ENCODE results near the gene TRAPPC12.

TRAPPC12 gene

DNA sequence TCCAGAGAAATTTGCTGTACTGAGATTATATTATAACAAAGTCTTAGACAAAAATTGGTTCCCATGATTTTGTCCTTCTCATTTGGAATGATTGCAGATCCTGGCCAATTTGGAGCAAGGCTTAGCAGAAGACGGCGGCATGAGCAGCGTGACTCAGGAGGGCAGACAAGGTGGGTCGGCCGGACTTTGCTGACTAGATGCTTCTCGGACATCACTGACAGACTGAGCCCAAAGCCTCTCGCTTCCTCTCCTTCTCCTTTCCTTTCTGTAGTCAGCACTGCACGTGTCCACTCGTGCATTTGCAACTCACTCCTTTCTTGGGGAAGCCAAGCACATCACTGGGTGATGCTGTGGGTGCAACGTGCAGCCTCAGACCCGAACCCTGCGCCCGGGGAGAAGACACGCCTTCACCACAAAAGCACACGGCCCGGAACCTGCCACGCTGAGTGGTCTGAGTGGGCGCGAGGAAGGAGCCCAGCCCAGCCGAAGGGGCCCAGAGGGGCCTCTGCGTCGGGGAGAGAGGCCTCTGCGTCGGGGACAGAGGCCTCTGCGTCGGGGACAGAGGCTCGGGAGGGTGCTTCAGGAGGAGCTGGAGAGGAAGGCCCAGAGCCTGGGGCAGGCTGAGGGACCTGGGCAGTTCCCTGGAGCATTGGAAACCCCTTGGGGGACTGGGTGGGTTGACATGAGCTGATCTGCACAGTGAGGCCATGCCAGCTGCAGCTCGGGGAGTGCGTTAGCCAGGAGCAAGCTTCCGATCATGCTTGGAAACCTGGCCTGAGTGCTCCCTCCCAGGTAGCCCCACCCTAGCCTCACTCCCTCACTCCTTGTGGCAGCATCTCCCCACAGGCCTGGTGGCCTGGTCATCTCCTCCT, 78.3 kb downstream of the TRAPPC12 start:
- no peak for DNase-seq

GRCh38 chr2:3458396-3459184, 79.1 kb downstream of the TRAPPC12 start:
- no peak for DNase-seq

DNA sequence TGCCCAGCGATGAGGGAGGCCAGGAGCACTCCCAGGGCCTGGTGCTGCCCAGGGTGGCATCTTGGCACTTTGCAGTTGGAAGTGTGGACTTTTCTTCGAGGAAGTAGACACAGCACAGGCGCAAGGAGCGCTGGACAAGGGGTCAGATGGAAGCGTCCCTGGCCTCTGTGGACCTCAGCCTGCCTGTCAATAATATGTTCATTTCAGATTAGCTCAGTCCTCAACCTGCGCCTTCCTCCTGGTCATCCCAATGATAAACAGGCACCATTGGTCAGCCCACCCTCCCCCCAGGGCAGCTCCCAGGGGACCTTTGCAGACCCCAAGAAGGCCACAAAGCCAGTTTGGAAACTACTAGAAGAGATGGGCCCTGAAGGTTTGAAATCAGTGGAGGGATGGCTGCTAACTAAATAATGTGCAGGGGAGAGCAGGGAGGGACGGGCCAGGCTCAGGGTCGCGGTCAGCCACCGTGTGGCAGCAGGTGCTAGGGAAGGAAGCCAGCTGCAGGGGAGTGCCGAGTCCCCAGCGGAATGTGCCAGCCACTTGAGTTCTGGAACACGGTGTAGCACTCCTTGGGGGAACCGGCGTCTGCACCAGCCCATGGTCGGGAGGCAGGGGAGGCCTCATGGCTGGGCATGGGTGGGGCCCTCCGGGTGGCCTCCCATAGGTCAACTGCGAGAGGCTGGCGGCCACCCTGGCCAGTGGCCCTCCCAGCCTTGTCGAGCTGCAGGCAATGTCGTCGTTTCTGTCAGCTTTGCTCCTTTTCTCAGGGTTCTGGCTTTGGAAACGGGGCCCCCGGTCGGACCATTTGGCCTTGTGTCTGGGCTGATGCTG, 79.9 kb downstream of the TRAPPC12 start:
- DNase-seq = no peak

- no peak for DNase-seq
Observed at GRCh38 chr2:3460156-3460555, 80.7 kb downstream of the TRAPPC12 start.

DNA sequence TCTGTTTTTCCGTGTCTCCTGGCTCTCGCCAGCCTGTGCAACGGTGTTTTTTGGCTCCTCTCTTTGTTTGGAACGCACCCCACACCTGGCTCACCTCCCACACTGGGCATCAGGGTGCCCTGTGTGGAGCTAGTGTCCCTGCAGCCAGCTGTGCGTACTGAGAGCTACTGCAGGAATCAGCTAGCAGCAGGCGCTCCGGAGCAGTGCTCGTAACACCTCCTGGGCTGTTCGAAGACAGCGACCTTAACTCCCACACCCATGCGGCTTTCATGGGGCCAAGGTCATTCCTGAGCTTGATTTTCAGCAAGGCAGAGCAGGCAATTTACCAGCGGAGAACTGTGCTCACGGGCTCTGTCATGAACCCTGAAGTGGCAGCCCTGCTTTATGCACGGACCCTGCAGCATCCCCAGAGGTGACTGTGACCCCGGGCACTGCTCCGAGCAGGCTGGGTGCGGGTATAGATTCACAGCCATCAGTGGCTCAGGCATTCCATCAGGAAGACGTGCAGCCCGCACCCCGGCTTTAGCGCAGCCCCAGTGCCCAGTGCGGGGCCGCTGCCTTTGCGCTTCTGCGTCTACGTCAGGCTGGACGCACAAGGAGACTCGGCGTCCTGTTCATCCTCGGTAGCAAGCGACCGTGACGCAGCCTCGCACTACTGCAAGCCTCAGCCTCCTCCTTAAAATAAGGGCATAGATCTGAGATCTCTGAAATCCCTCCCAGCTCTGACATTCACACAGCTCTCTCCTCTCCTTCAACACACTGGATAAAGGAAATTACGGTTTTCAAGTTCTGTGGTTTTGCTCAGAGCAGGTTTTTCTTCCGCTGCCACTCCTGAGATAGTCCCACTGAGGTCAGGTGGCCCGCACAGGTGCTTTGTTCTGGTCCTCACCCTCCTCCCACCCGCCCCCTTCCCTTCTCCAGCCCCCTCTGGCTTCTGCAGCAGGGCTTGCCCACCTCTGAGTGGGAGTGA, 81.6 kb downstream of the TRAPPC12 start:
- no peak for DNase-seq

DNA sequence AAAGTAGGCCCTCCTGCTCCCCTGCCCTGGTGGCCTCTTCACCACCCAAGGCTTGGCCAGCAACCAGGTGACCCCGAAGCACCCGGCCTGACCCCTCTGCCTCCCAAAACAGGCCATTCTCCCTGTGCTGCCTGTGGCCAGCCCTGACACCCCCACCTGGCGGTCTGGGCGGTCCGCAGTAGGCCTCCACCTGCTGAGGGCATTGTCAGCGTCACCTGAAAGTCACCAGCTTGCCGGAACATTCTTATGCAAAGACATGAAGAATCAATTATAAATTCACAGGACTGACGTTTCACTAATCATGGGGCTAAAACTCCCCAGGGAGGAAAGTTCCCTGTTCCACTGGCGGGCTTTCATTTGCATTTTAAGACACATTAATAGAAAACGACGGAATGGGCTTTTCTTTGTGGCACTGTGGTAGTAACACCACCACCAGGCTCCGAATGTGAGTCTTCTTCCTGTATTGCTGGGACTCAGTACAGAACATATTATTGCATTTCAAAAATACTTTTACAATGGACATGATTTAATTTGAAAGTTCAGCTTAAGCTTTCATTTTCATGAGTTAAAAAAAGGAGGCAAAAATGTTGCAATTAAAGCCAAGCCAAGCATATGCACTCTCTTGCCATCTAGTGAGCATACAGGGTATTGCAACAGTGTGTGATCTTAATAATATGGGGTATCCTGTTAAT, 82.5 kb downstream of the TRAPPC12 start:
- DNase-seq = peak; percentile 31

GRCh38 chr2:3462493-3463104, 83.1 kb downstream of the TRAPPC12 start:
- no peak for DNase-seq

DNA sequence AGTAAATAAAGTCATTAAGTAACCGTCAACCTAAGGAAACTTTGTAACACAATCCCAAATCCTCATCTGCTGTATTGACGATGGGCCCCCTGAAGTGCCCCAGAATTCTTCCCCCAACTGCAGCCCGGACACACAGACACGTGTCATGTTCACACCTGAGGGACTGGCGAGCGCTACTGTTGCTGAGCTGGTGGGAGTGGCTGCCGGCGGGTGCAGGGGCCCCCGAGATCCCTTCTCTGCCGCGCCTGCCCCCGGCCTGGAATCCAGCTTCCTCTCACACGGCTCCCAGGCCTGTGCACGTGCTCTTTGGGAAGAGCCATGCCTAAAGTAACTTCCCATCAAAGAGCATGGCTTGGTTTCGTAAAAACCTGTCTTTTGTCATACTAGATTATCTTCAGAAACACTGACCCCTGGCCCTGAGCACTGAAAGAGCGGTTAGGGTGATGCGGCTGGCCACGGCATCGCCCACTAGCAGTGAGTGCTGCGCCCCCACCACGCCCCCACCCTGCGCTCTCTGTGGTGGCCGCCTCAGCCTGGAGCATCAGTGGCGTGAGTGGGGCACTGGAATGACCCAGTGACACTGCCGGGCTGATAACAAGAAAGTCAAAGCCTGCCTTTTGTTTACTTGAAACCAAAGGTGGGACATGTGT, 83.8 kb downstream of the TRAPPC12 start:
- no peak for DNase-seq

DNA sequence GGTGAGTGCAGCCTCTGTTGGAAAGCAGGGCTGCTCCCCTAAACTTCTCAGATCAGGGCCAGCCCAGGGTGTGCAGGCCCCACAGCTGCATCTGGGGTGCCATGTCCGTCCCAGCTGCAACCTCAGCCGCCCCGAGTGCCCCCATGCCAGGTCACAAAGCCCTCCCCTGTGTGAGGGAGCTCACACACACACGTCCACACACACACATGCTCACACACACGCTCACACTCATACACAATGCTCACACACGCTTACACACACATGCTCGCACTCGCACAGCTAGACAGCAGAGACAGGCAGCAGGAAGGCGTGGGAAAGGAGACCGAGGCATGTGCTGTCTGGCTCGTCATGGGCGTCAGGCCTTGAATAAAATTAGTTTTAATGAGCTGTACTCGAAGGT, 84.5 kb downstream of the TRAPPC12 start:
- DNase-seq = no peak

DNA sequence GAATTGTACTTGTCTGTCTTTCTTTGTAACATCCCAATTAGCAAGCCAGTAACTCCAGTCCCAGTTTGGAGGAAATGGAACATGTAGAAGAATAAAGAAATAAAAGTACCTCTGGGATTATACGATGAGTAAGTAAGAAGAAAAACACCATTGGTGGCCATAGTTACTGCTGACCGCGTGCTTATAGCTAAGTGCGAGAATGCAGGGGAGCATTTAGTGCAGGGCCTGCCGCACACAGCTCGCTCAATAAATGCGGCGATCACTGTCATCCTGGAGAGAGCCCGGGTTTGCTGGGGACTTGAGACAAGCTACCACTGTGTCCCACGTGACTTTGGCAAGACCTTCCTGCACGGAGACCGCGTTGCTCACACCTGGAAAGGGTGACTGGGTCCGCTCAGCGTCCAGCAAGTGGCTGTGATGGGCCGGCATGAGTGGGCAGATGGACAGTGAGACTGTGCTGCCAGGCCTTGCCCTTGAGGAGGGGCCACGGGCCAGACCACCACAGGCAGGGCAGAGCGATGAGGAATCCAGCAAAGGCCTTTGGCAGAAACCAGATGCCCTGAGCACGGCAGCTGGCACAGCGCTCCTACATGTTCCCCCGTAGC, 85.0 kb downstream of the TRAPPC12 start:
- DNase-seq = no peak

DNA sequence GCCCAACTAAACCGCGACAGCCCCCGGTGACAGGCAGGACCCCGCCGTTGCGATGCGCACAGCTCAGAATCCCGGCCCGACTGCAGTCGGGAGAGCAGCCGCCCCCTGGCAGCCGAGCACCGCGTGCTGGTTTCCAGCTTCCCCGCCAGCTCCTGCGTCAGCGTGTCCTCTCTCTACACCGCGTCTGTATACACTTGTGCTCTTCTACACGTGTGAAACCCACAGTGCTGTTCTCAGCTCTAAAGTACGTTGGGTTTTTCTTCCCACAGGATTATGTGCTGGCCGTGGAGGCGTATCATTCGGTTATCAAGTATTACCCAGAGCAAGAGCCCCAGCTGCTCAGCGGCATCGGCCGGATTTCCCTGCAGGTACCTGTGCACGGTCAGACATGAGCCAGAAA, 85.8 kb downstream of the TRAPPC12 start:
- no peak for DNase-seq

- DNase-seq = no peak
Observed at GRCh38 chr2:3465844-3466481, 86.5 kb downstream of the TRAPPC12 start.

DNA sequence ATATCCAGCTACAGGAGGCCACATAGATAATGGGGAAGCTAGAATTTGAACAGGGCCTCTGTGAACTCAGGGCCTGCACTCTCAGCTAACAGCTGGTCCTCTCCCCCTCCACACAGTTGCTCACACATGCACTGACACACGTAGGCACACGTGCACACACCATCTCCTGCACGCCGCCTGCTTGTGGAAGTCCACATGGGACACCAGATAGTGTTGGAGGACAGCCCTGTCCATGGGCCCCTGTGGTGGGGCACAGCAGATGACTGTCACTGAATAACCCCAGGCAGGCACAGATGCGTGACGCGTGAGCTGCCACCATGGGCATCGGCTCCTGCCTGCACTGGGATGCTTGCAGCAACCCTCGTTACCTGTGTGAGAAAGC, 87.0 kb downstream of the TRAPPC12 start:
- no peak for DNase-seq

DNA sequence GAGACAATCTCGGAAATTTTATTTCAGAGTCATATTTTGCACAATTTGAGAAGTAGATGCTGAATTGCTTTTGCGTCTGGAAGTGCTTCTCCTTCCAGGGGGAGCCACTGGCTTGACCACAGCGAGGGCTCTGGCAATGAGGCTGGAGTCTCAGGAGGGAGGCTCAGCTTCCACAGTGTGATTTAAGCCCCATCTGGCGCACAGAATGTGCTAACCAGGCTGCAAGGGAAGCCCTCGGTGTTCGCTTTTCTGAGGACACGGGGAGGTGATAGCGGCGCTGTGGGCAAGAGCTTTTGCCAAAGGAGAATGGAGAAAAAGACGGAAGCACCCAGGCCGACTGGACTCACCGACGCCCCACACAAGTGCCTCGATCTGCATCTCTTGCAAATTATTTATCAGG, 87.5 kb downstream of the TRAPPC12 start:
- no peak for DNase-seq

GRCh38 chr2:3467654-3468053, 88.2 kb downstream of the TRAPPC12 start:
- no peak for DNase-seq

DNA sequence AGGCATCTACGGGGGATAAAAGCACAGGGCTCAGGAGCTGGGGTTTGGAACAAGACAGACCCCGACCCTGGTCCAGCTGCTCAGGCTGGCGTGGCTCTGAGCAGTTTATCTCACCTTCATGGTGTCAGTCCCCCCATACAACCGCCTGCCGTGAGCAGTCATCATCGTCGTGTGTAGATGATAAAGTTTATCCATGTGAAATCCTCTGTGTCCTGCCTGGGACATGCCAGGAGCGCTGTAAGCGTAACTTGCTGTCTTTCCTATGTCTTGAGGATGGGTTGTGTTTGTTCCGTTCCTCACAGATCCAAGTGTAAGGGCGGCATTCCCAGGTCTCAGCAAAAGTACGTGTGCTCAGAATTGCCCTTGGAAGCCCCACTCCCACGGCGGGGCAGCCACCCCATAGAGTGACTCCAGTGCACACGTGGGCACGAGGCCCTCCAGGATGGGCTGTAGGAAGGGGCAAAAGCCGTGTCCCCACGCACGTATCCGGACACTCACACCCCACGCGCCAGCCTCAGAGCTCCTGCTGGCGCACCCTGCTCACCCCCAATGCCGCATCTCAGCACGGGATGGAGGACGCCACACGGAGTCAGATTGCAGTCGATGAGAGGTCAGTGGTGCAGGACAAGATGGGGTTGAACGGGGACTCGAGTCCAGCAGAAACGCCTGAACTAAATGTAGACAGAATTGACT, 88.9 kb downstream of the TRAPPC12 start:
- DNase-seq = no peak

- DNase-seq = no peak
Observed at GRCh38 chr2:3469486-3469885, 90.0 kb downstream of the TRAPPC12 start.

DNA sequence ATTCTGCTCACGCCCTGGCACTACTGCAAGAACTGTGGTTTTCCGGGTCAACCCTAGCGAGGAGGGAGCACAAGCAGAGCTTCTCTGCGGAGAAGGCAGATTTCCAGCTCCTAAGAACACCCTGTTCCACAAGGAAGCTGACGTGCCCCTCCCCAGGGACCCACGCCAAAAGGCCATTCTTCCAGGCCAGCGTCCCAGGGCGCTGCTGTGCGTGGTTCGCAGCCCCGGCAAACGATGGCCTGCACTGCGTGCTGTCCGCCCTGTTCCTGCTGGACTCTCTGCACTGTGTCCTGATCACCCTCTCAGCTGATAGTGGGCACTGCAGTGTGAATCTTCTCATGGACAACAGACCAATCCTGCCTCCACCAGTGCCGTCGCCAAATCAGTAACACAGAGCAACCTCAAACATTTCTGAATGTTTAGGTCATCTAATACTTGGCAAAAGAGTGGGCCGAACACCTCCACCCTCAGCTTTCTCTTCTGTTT, 90.7 kb downstream of the TRAPPC12 start:
- no peak for DNase-seq
